NCI-H187 (cell line): Measurements from ENCODE around the gene HORMAD2.
A peak's percentile ranks its signal among the peaks of the same experiment; 100 is the strongest.
"Not testable (repeated sequence)": the region's sequence is repeated elsewhere in the genome, so short reads cannot be mapped to it uniquely, and the experiment has no call there.

ENCODE experiments used
- DNase-seq, 2 experiments: peaks; one replicate each; lab custom pipeline; 2025; lab: John Stamatoyannopoulos, UW

HORMAD2 gene

GRCh38 chr22:30191040-30191701, 110.9 kb downstream of the HORMAD2 start:
- DNase-seq: no peak

- no peak for DNase-seq
These were observed 112.2 kb downstream of the HORMAD2 start for GRCh38 chr22:30192427-30192826.

- DNase-seq: no peak
These were observed 112.9 kb downstream of the HORMAD2 start for GRCh38 chr22:30193031-30193775.

- DNase-seq: no peak
These were observed 115.2 kb downstream of the HORMAD2 start for GRCh38 chr22:30195245-30196140.

DNA sequence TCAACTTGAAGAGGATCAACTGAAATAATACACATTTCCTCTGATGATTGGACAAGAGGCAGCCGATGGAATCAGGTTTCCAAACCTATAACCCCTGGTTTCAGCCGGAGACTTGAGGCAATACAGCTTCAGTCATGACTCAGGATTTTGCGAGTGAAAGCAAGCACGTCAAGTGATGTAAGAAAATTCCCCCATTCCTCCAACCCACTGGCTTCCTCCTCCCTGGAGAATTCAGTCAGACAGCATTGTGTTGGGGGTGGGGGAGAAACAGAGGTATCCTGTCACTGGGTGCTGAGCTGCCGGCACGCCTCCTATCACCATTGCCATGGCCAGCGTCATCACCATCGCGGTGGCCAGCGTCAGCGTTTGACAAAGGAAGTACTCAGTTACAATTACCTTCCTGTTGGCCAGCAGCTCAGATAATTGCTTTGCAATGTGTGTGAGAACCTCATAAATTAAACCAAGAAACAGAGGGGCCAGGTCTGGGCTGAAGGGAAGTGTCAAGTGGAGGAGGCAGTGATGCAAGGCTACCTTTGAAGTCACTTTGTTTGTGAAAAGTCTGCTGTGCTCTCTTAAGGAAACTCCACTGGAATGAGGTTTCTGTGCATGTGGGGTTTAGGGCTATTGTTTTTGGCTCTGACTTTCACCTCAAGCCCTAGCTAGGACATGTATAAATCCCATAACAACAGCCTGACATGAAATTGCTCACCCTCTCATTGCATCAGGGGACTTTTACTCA, 116.0 kb downstream of the HORMAD2 start:
- peak; percentile 43 to 68 for DNase-seq

GRCh38 chr22:30196880-30197336, 116.6 kb downstream of the HORMAD2 start:
- DNase-seq: no peak

GRCh38 chr22:30197389-30197788, 117.1 kb downstream of the HORMAD2 start:
- DNase-seq: no peak

GRCh38 chr22:30198152-30198825, 118.0 kb downstream of the HORMAD2 start:
- DNase-seq: no peak

GRCh38 chr22:30198921-30199320, 118.7 kb downstream of the HORMAD2 start:
- no peak for DNase-seq

DNA sequence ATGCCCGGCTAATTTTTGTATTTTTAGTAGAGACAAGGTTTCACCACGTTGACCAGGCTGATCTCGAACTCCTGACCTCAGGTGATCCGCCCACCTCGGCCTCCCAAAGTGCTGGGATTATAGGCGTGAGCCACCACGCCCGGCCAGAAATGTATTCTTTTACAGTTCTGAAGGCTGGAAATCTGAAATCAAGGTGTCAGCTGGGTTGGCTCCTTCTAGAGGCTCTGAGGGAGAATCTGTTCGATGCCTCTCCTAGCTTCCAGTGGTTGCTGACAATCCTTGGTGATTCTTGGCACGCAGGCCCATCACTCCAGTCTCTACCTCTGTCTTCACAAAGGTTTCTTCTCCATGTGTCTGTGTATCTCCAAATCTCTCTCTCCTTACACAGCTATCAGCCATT, 120.6 kb downstream of the HORMAD2 start:
- DNase-seq: not testable (repeated sequence)

GRCh38 chr22:30201945-30202344, 121.7 kb downstream of the HORMAD2 start:
- DNase-seq: no peak

GRCh38 chr22:30202531-30203006, 122.3 kb downstream of the HORMAD2 start:
- DNase-seq: no peak

DNA sequence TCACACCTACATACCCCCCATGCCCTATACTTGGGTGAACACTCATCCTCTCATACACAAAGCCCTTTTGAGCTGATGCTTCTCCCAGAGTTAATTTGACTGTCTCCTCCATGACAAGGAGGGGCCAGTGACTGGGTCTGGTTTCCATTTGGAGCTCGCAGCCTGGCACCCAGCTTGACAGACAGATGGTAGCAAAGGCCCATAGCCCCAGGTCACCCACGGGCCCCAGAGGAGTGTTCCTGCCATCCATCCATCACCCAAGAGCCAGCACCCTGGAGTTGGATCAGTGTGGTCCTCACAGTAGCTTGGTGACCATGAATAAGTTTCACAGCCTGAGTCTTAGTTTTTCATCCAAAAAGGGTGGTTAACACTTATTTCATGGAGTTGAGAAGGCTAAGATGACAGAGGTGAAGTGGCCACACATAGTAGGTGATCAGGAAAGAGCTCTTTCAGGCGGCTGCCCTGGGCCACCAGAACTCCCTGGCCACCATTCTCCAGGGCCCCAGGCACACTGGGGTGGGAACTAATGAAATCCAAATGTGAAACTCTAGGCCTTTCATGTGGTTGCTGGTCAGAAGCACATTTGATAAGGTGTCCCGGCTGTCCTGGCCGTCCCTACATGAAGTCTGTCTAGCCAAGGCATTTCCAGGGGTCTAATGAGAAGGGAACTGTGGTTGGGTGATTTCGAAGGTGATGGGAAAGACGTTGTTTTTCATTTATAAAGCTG, 123.9 kb downstream of the HORMAD2 start:
- DNase-seq: no peak

GRCh38 chr22:30204742-30205111, 124.5 kb downstream of the HORMAD2 start:
- no peak for DNase-seq

DNA sequence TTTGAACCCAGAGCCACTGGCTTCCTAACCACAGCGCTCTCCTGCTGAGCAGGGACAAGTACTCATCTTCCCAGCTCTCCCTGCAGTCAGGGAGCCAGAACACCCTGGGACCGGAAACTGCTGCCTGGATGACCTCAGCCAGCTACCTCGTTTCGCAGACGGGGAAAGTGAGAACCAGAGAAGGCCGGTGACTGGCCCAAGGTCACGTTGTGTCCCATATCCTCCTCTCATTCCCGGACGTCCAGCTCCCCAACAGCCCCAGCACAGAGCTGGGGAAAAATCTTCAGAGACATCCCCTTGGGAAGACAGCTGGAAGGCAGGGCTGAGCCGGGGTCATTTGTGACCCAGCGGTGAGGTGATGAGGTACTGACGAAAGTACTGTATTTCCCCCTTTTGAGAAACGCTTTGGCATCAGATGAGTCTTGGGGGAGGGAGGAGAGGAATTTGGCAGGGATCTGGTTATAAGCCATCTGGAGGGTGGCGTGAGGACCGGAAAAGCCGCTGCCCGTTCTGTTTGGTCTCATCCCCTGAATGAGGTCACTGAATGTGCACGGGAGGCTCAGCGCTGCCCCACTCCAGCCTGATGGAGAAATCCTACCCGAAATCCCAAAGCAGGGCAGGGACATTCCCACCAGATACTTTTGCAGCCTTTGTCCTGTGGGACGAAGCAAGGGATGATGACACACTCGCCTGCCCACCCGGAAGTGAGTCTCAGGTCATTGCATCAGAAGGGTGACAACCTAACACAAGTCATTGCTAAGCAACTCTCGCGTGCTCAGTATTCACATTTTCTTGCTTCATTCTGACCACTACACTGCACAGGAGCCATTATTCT, 125.2 kb downstream of the HORMAD2 start:
- no peak for DNase-seq

DNA sequence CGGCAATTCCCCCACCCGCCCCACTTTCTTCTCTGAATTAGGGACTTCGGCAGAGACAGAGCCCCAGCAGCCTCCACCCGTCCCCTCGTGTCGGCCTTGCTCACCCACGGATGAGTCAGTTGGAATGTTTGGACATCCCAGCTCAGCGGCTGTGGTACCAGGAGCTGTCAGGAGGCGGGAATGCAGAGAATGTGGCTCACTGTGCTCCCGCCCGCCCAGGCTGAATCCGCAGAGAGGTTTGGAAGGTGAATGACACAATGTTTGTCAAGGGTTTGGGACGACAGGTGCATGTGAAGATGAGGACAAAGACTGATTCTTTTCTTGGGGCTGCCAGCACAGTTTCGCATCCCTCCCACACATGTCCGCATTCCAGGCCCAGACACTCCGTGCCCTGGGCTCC, 126.7 kb downstream of the HORMAD2 start:
- no peak for DNase-seq

- no peak for DNase-seq
These were observed 128.7 kb downstream of the HORMAD2 start for GRCh38 chr22:30208631-30209603.

DNA sequence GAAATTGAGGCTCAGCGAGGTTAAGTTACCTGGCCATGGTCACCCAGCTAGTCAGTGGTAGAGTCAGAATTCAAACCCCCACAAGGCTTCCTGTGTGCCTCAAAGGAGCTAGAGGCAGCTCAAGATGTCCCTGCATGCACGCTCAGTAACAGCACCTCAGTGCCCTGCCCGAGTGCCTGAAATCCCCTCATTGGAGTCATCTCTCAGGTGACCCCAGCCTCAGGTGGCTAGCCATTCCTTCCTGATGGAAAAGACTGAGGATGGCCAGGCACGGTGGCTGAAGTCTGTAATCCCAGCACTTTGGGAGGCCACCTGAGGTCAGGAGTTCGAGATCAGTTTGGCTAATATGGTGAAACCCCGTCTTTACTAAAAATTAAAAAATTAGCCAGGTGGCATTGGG, 129.4 kb downstream of the HORMAD2 start:
- no peak for DNase-seq
